Thyroid gland (tissue), 4 donors: ENCODE results near the gene UPK2. TPM values are rescaled to one million over a fixed set of nuclear protein-coding genes. Genes with fewer than 3 reads are reported as not detected.
"Not testable (repeated sequence)": the region's sequence is repeated elsewhere in the genome, so short reads cannot be mapped to it uniquely, and the experiment has no call there.

ENCODE experiments used
- DNase-seq, 2 donors: peaks; one replicate each; pipeline ENCODE4 v3.0.0-alpha.2; 2019
- H3K27ac ChIP-seq, 3 donors: fragments of 200-600 bp; sonication (generic); 1 replicate in 2 of 3; 2 replicates in 1 of 3; pipeline ENCODE4 v1.5.1; 2016 to 2019; ENCODE audit warnings: mild to moderate bottlenecking in 1 of 3, moderate library complexity in 1 of 3
- H3K27me3 ChIP-seq: fragments of 200-600 bp; sonication (generic); one replicate; pipeline ENCODE4 v1.5.1; 2019
- H3K36me3 ChIP-seq, 2 donors: fragments of 200-600 bp; sonication (generic); one replicate each; pipeline ENCODE4 v1.5.1; 2016 to 2019
- H3K4me1 ChIP-seq, 2 donors: fragments of 200-600 bp; sonication (generic); one replicate each; pipeline ENCODE4 v1.5.1; 2017 to 2019
- H3K4me3 ChIP-seq, 3 donors: fragments of 200-600 bp; sonication (generic); replicated peaks in 1 of 3; 1 replicate in 2 of 3; 2 replicates in 1 of 3; pipeline ENCODE4 v1.5.1; 2016; ENCODE audit warnings: mild to moderate bottlenecking in 1 of 3
- H3K9me3 ChIP-seq: fragments of 200-600 bp; sonication (generic); one replicate; pipeline ENCODE4 v1.5.1; 2017
- CTCF ChIP-seq, 6 experiments: fragments of 200-600 bp in 3 of 6; fragments of 450-650 bp in 3 of 6; sonication (generic) in 3 of 6; IDR thresholded peaks; one replicate each; pipeline ENCODE4 v1.5.1; 2016 to 2019; ENCODE audit warnings: antibody characterized with exemption in 6 of 6, mild to moderate bottlenecking in 2 of 6, inconsistent platforms in 1 of 6, moderate library complexity in 1 of 6
- POLR2A ChIP-seq, 2 donors: fragments of 450-650 bp; IDR thresholded peaks; one replicate each; pipeline ENCODE4 v1.6.1; 2017; ENCODE audit warnings: antibody characterized with exemption in 2 of 2, mild to moderate bottlenecking in 2 of 2, moderate library complexity in 1 of 2
- WGBS, 2 donors: methylation state at CpG; one replicate each; pipeline ENCODE4 v1.1.5; 2017; 5-methylcytosine and 5-hydroxymethylcytosine counted together
- intact Hi-C: fragments of 100-400 bp; cut with DNase I; formaldehyde crosslinking; loops from one replicate; pipeline ENCODE4 v1.15.1; 2023
- total RNA-seq, 4 donors: library from RNA; depleted of rRNA; stranded (reverse); fragments of >200 nt; gene quantifications; one replicate each; pipeline ENCODE4 v1.2.3, GENCODE V29; 2016

Gene UPK2
- total RNA-seq, 4 donors from 2014 or later, result not detected

- DNase-seq, result no peak
- no peaks in the 10 kb centered on the region for H3K9me3 ChIP-seq
- peaks cover 0 to 5% of the 10 kb centered on the region in 2 donors for H3K4me1 ChIP-seq
- H3K4me3 ChIP-seq, result no peak overlapping the region
- intact Hi-C loops, result no loop called here
- H3K27me3 ChIP-seq, result no peaks in the 10 kb centered on the region
- no peaks in the 10 kb centered on the region for H3K36me3 ChIP-seq
- no peak for TF ChIP-seq CTCF (IDR thresholded peaks at IDR 0.05)
- no peak for TF ChIP-seq POLR2A (IDR thresholded peaks at IDR 0.05)
- H3K27ac ChIP-seq, result no peak overlapping the region
- 92 to 95% methylated on average over 2 of the region's 2 CpGs for WGBS, 2 donors
Measured at GRCh38 chr11:118973985-118974384, 17.9 kb downstream of the UPK2 start.

- WGBS, 2 donors, result 76 to 79% methylated on average over 15 of the region's 15 CpGs
- no peaks in the 10 kb centered on the region for H3K9me3 ChIP-seq
- H3K4me3 ChIP-seq, result no peak overlapping the region
- no peak overlapping the region for H3K27ac ChIP-seq
- intact Hi-C loops, result no loop called here
- H3K27me3 ChIP-seq, result no peaks in the 10 kb centered on the region
- H3K4me1 ChIP-seq, result peaks cover 9 to 24% of the 10 kb centered on the region in 2 donors
- no peak for TF ChIP-seq CTCF (IDR thresholded peaks at IDR 0.05)
- TF ChIP-seq POLR2A (IDR thresholded peaks at IDR 0.05), result no peak
- H3K36me3 ChIP-seq, result no peaks in the 10 kb centered on the region
- DNase-seq, result peak; percentile 61 to 63
Measured at GRCh38 chr11:118975771-118976709, 19.9 kb downstream of the UPK2 start.

GRCh38 chr11:118979434-118979833 lies 23.3 kb downstream of the UPK2 start:
- intact Hi-C loops, result no loop called here
- H3K27ac ChIP-seq, result peak overlapping the region; percentile 33 to 71 (median 65)
- no peak for TF ChIP-seq CTCF (IDR thresholded peaks at IDR 0.05)
- no peak for TF ChIP-seq POLR2A (IDR thresholded peaks at IDR 0.05)
- H3K9me3 ChIP-seq, result no peaks in the 10 kb centered on the region
- H3K4me1 ChIP-seq, result peaks cover 10 to 26% of the 10 kb centered on the region in 2 donors
- no peaks in the 10 kb centered on the region for H3K27me3 ChIP-seq
- no peaks in the 10 kb centered on the region for H3K36me3 ChIP-seq
- no peak overlapping the region for H3K4me3 ChIP-seq
- WGBS, 2 donors, result 36 to 45% methylated on average over 7 to 9 of the region's 9 CpGs
- peak; percentile 2 to 7 for DNase-seq

GRCh38 chr11:118980191-118980881 lies 24.2 kb downstream of the UPK2 start:
- peak; percentile 86 to 91 for DNase-seq

GRCh38 chr11:118984337-118984736 lies 28.2 kb downstream of the UPK2 start:
- H3K4me3 ChIP-seq, H3K9me3 ChIP-seq, H3K27me3 ChIP-seq, intact Hi-C loops, H3K36me3 ChIP-seq: not testable (repeated sequence)
- Histone ChIP-seq H3K27ac (peak overlapping the region in 1 of 3 donors; percentile 58), H3K4me1 (peaks cover 12 to 24% of the 10 kb centered on the region in 2 donors)
- WGBS, 2 donors, result 36 to 50% methylated on average over 8 of the region's 8 CpGs
- DNase-seq, result peak; percentile 37

More at GRCh38 chr11:118980191-118980881, 24.2 kb downstream of the UPK2 start:
- WGBS, 2 donors, result 11% methylated on average over 16 to 17 of the region's 21 CpGs
- Histone ChIP-seq H3K27me3 (no peaks in the 10 kb centered on the region), H3K4me3 (no peak overlapping the region), H3K36me3 (no peaks in the 10 kb centered on the region), H3K9me3 (no peaks in the 10 kb centered on the region), H3K27ac (peak overlapping the region in 2 of 3 donors; percentile 65 to 71), H3K4me1 (peaks cover 13 to 33% of the 10 kb centered on the region in 2 donors)
- TF ChIP-seq POLR2A (IDR thresholded peaks at IDR 0.05), result peak in 1 of 2 donors; percentile 2
- TF ChIP-seq CTCF (IDR thresholded peaks at IDR 0.05), result no peak
- intact Hi-C loops, result no loop called here
